Measurements from ENCODE around the gene SLC37A4. TPM values are rescaled to one million over a fixed set of nuclear protein-coding genes. Genes with fewer than 3 reads are reported as not detected.
"Not testable (repeated sequence)": the region's sequence is repeated elsewhere in the genome, so short reads cannot be mapped to it uniquely, and the experiment has no call there.

The SLC37A4 gene
- total and polyA plus RNA-seq, 12 donors: 9.2 to 38.9 (median 22.7) TPM

GRCh38 chr11:118998388-118998717 is 32.3 kb downstream of the SLC37A4 start:
- TF ChIP-seq CTCF (IDR thresholded peaks at IDR 0.05): no peak
- TF ChIP-seq POLR2A (IDR thresholded peaks at IDR 0.05): no peak
- DNase-seq: no peak
- intact Hi-C loops (cut with DNase I): no loop called here
- no peaks in the 10 kb centered on the region for H3K27me3 ChIP-seq
- peak overlapping the region; percentile 35 to 86 (median 66) for H3K4me3 ChIP-seq
- H3K4me1 ChIP-seq (replicated peaks in 1 of 2): peaks cover 11 to 24% of the 10 kb centered on the region in 2 donors
- WGBS, 4 donors: 0 to 4% (median 2%) methylated on average over 1 to 19 of the region's 19 CpGs
- H3K27ac ChIP-seq: peak overlapping the region in 4 of 5 donors; percentile 67 to 95 (median 78)
- H3K9me3 ChIP-seq (replicated peaks in 1 of 3): no peaks in the 10 kb centered on the region
- H3K36me3 ChIP-seq (replicated peaks in 1 of 2): peaks cover 0 to 32% of the 10 kb centered on the region in 2 donors

GRCh38 chr11:118997627-118998387 is 32.9 kb downstream of the SLC37A4 start, which contains the start of gene CENATAC:
Gene CENATAC (plus strand): TSS chr11:118998138. CDS start chr11:118998198, 60 bp downstream.
- intact Hi-C loops (cut with DNase I): no loop called here
- peaks cover 11 to 24% of the 10 kb centered on the region in 2 donors for H3K4me1 ChIP-seq (replicated peaks in 1 of 2)
- DNase-seq: peak; percentile 93 to 97 (median 95)
- peak within 1 kb of the TSS; percentile 35 to 86 (median 66) for H3K4me3 ChIP-seq
- TF ChIP-seq POLR2A (IDR thresholded peaks at IDR 0.05): peak; percentile 49 to 80
- peak in 2 of 6 experiments; percentile 16 to 17 for TF ChIP-seq CTCF (IDR thresholded peaks at IDR 0.05)
- no peaks in the 10 kb centered on the region for H3K27me3 ChIP-seq
- peak within 1 kb of the TSS in 4 of 5 donors; percentile 67 to 95 (median 78) for H3K27ac ChIP-seq
- H3K9me3 ChIP-seq (replicated peaks in 1 of 3): no peaks in the 10 kb centered on the region
- 0 to 4% (median 0%) methylated on average over 5 to 54 of the region's 54 CpGs for WGBS, 4 donors
- H3K36me3 ChIP-seq (replicated peaks in 1 of 2): peaks cover 0 to 31% of the 10 kb centered on the region in 2 donors

- H3K4me1 ChIP-seq (replicated peaks in 1 of 2): peaks cover 11 to 24% of the 10 kb centered on the region in 2 donors
- 18 to 31% (median 22%) methylated on average over 17 to 22 of the region's 22 CpGs for WGBS, 4 donors
- no peak for TF ChIP-seq POLR2A (IDR thresholded peaks at IDR 0.05)
- TF ChIP-seq CTCF (IDR thresholded peaks at IDR 0.05): peak in 1 of 6 experiments; percentile 16
- H3K27me3 ChIP-seq: no peaks in the 10 kb centered on the region
- H3K4me3 ChIP-seq: peak overlapping the region in 3 of 4 donors; percentile 35 to 79 (median 53)
- peaks cover 0 to 24% of the 10 kb centered on the region in 2 donors for H3K36me3 ChIP-seq (replicated peaks in 1 of 2)
- DNase-seq: no peak
- intact Hi-C loops (cut with DNase I): no loop called here
- peak overlapping the region in 2 of 5 donors; percentile 85 to 95 for H3K27ac ChIP-seq
- no peaks in the 10 kb centered on the region for H3K9me3 ChIP-seq (replicated peaks in 1 of 3)
These were observed 33.6 kb downstream of the SLC37A4 start for GRCh38 chr11:118996926-118997626.

GRCh38 chr11:118991486-118992038 is 39.1 kb downstream of the SLC37A4 start:
- H3K27me3 ChIP-seq; H3K4me1 ChIP-seq (replicated peaks in 1 of 2): not testable (repeated sequence)
- WGBS, 4 donors: 95 to 97% (median 96%) methylated on average over 4 to 40 of the region's 44 CpGs

More at GRCh38 chr11:118991486-118992038, 39.1 kb downstream of the SLC37A4 start:
- H3K4me3 ChIP-seq; H3K27ac ChIP-seq; H3K36me3 ChIP-seq (replicated peaks in 1 of 2); DNase-seq; intact Hi-C loops (cut with DNase I); H3K9me3 ChIP-seq (replicated peaks in 1 of 3): not testable (repeated sequence)
